HEK293T (cell line): ENCODE measurements around the gene SFR1.
"Not testable (repeated sequence)": the region's sequence is repeated elsewhere in the genome, so short reads cannot be mapped to it uniquely, and the experiment has no call there.

Experiments
- CTCF ChIA-PET: fragments of 350-600 bp; formaldehyde crosslinking; extraction: SDS; loops from one replicate; lab custom pipeline; 2021; ENCODE audit warnings: antibody characterized with exemption, inconsistent platforms; lab: Yijun Ruan, JAX
- POLR2A ChIA-PET: fragments of 350-600 bp; formaldehyde crosslinking; extraction: SDS; loops from one replicate; lab custom pipeline; 2020; ENCODE audit warnings: antibody characterized with exemption, inconsistent platforms; lab: Yijun Ruan, JAX
- DNase-seq: peaks from one replicate; pipeline ENCODE4 v3.0.0; 2012; ENCODE audit warnings: mixed read lengths; ENCODE audit errors: extremely low spot score
- ARNT ChIP-seq: fragments of 450-650 bp; IDR thresholded peaks from 2 replicates; pipeline ENCODE4 v1.6.1; 2017; ENCODE audit warnings: mild to moderate bottlenecking
- BHLHE40 ChIP-seq: fragments of 450-650 bp; IDR thresholded peaks from 2 replicates; pipeline ENCODE4 v1.6.1; 2016; ENCODE audit warnings: mild to moderate bottlenecking, moderate library complexity, borderline replicate concordance
- CTBP1 ChIP-seq: fragments of 450-650 bp; IDR thresholded peaks from 2 replicates; pipeline ENCODE4 v1.6.1; 2016; ENCODE audit warnings: borderline replicate concordance
- ELF4 ChIP-seq: fragments of 450-650 bp; IDR thresholded peaks from 2 replicates; pipeline ENCODE4 v1.6.1; 2017; ENCODE audit warnings: antibody characterized with exemption
- FOXA1 ChIP-seq: fragments of 450-650 bp; IDR thresholded peaks from 2 replicates; pipeline ENCODE4 v1.6.1; 2016; ENCODE audit warnings: mild to moderate bottlenecking
- FOXK2 ChIP-seq: fragments of 450-650 bp; IDR thresholded peaks from 2 replicates; pipeline ENCODE4 v1.6.1; 2016; ENCODE audit warnings: mild to moderate bottlenecking
- FOXM1 ChIP-seq: fragments of 450-650 bp; IDR thresholded peaks from 2 replicates; pipeline ENCODE4 v1.6.1; 2017; ENCODE audit warnings: mild to moderate bottlenecking, borderline replicate concordance
- HDGF ChIP-seq: fragments of 450-650 bp; IDR thresholded peaks from 2 replicates; pipeline ENCODE4 v1.6.1; 2017; ENCODE audit warnings: antibody characterized with exemption, borderline replicate concordance
- L3MBTL2 ChIP-seq: fragments of 450-650 bp; conservative IDR thresholded peaks from 2 replicates; pipeline ENCODE4 v1.6.1; 2016; ENCODE audit warnings: mild to moderate bottlenecking
- LEF1 ChIP-seq: fragments of 450-650 bp; IDR thresholded peaks from 2 replicates; pipeline ENCODE4 v1.6.1; 2017; ENCODE audit warnings: mild to moderate bottlenecking, borderline replicate concordance
- NFRKB ChIP-seq: fragments of 450-650 bp; IDR thresholded peaks from 2 replicates; pipeline ENCODE4 v1.6.1; 2016; ENCODE audit warnings: mild to moderate bottlenecking, moderate library complexity
- PKNOX1 ChIP-seq: fragments of 450-650 bp; IDR thresholded peaks from 2 replicates; pipeline ENCODE4 v1.6.1; 2016
- SP1 ChIP-seq: fragments of 450-650 bp; IDR thresholded peaks from 2 replicates; pipeline ENCODE4 v1.6.1; 2017
- SUZ12 ChIP-seq: fragments of 450-650 bp; IDR thresholded peaks from 2 replicates; pipeline ENCODE4 v1.6.1; 2016; ENCODE audit warnings: mild to moderate bottlenecking
- TARDBP ChIP-seq: fragments of 450-650 bp; IDR thresholded peaks from 2 replicates; pipeline ENCODE4 v1.6.1; 2016
- ZNF384 ChIP-seq: fragments of 450-650 bp; IDR thresholded peaks from 2 replicates; pipeline ENCODE4 v1.6.1; 2016

SFR1 gene

GRCh38 chr10:104150139-104150538 lies 28.2 kb downstream of the SFR1 start:
- DNase-seq = no peak
- ChIA-PET CTCF (no interaction called here), POLR2A (no interaction called here)
- TF ChIP-seq SP1 = no peak
- no peak for TF ChIP-seq SUZ12
- TF ChIP-seq BHLHE40 = no peak
- no peak for TF ChIP-seq ELF4
- no peak for TF ChIP-seq ARNT
- no peak for TF ChIP-seq LEF1
- TF ChIP-seq NFRKB = no peak

- ChIA-PET CTCF (no interaction called here), POLR2A (no interaction called here)
- DNase-seq = no peak
- no peak for TF ChIP-seq HDGF
- TF ChIP-seq ELF4 = no peak
- no peak for TF ChIP-seq TARDBP
- TF ChIP-seq SUZ12 = no peak
- no peak for TF ChIP-seq PKNOX1
- TF ChIP-seq CTBP1 = no peak
- TF ChIP-seq LEF1 = no peak
- TF ChIP-seq FOXM1 = no peak
- TF ChIP-seq SP1 = no peak
- TF ChIP-seq ARNT = no peak
- no peak for TF ChIP-seq NFRKB
- TF ChIP-seq FOXK2 = no peak
- no peak for TF ChIP-seq L3MBTL2
- TF ChIP-seq FOXA1 = no peak
- no peak for TF ChIP-seq ZNF384
- no peak for TF ChIP-seq BHLHE40
These were observed 29.8 kb downstream of the SFR1 start for GRCh38 chr10:104151737-104152136.

- ChIA-PET CTCF (interaction anchor here (1.2 kb wide), 1 partner anchor 9 kb away, joined by 3 read pairs; no protein-coding TSS in a partner anchor), POLR2A (no interaction called here)
- TF ChIP-seq FOXM1 (no peak), FOXA1 (no peak), SUZ12 (no peak)
- no peak for DNase-seq
These were observed 33.6 kb downstream of the SFR1 start for GRCh38 chr10:104155591-104155990.

GRCh38 chr10:104170610-104171254 lies 48.8 kb downstream of the SFR1 start:
- no peak for TF ChIP-seq NFRKB
- no peak for TF ChIP-seq FOXK2
- no peak for TF ChIP-seq ELF4
- TF ChIP-seq FOXM1 = no peak
- TF ChIP-seq TARDBP = no peak
- no peak for TF ChIP-seq FOXA1
- no peak for TF ChIP-seq SP1
- TF ChIP-seq ZNF384 = no peak
- no peak for TF ChIP-seq ARNT
- TF ChIP-seq HDGF = no peak
- TF ChIP-seq L3MBTL2 = no peak
- ChIA-PET CTCF (no interaction called here), POLR2A (no interaction called here)
- no peak for DNase-seq

- POLR2A ChIA-PET, DNase-seq, CTCF ChIA-PET: not testable (repeated sequence)
These were observed 52.2 kb downstream of the SFR1 start for GRCh38 chr10:104174136-104174535.
